KBM-7 (cell line): Measurements from ENCODE around the gene IL13RA1.
"Not testable (repeated sequence)": the region's sequence is repeated elsewhere in the genome, so short reads cannot be mapped to it uniquely, and the experiment has no call there.

Source experiments
- DNase-seq: peaks from one replicate; pipeline ENCODE4 v3.0.0-alpha.2; 2015
- in situ Hi-C: fragments of 300-500 bp; cut with MboI; formaldehyde crosslinking; loops from 2 replicates; pipeline ENCODE4 v1.14.3; 2020; ENCODE audit warnings: low sequenced_read_pairs, low pct_unique_long_range_greater_than_20kb, mixed read lengths

IL13RA1 gene

DNA sequence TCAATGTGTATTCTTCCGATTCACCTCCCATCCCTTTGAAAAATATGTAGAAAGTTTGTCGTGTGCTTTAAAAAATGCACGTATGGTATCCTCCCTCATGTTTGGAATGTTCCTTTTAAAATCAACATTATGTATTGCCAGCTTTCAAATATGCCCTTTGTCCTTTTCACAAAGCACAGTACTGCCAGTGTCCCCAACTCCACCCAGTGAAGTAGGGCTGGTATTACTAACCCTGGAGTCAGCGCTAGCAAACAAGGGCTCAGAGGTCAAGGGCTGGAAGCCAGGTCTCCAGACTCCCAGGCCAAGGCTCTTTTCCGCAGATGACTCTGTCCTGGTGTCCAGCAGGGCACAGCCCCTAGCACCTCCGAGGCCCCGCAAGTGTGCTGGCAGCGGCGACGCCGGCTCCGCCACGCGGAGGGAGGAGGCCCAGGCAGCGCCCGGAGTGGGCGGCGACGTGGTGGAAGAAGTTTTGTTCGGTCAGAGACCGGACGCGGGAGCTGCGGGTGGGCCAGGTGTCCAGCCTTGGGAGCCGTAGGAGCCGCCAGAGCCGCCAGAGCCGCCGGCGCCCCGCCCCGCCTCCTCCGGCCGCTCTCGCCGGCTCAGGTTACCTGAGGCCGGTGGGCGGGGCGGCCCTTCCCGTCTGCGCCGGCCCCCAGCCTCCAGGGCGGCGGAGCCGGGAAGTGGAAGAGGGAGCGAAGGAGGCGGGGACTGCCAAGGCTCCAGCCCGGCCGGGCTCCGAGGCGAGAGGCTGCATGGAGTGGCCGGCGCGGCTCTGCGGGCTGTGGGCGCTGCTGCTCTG lies at the start of gene IL13RA1:
TSS of gene IL13RA1 (plus strand) at position 720 of the 799 bp plus-strand sequence. CDS start at position 753, 33 bp downstream.
- DNase-seq: peak; percentile 88
- in situ Hi-C loops: no loop called here

DNA sequence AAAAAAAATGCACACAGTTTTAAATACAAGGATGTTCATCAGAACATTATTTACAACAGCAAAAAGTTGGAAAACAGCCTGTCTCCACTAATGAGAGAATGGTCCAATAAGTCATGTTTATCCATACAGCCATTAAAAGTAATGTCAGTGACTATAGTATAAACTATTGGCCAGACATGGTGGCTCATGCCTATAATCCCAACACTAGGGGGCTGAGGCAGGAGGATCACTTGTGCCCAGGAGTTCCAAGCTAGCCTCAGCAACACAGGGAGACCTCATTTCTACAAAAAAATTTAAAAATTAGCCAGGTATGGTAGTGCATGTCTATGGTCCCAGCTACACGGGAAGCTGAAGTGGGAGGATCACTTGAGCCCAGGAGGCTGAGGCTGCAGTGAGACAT lies 48.1 kb upstream of the IL13RA1 start:
- DNase-seq: no peak
- in situ Hi-C loops: no loop called here

DNA sequence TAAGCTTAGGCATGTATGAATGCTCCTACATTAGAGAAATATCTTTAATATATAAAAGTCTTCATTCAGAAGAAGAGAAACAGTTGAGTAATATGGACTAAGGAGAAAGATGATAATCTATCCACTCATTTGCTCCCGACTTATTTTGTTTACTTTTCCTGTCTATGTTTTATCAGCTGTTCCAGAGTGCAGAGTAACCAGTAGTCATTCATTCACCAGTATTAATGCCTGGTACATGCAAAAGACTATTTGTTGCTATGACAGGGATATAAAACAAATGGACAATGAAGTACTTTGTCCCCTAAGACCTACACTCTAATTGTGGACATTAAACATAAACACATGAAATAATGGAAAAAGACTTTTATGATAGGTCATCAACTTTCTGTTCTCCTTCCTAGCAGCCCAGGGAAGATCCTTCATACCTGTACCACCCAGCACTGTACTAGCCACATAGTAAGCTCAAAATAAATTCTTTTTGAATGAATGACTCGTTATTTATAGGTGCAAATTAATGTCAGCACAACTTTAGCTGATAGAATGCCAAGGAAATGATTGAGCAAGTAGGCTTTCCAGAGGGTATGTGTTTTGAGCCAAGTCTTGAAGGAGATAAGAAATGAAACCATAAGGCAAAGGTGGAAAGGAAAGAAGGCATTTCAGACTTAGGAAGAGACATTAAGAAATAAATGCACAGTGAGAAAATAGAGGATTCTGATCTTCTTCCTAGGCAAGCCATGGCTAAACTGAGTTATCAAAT lies 45.0 kb upstream of the IL13RA1 start:
- in situ Hi-C loops: no loop called here
- DNase-seq: no peak

DNA sequence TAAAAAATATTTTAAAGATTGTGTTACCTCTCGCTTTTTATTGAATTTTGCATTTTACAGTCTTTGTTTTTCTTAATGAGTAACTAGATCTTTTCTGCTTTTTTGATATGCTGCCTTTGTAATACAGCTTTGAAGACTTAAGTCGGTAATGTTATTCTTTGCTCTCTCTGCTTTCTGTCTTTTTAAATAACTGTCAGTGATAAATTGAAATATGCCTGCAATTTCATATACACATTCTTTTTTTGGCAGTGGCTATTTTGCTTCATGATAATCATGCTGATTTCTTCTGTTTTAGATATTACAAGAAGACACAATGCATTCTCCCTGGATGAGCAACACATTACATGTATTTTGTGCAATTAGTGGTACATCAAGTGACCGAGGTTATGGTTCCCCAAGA lies 42.0 kb upstream of the IL13RA1 start:
- no peak for DNase-seq
- in situ Hi-C loops: no loop called here

DNA sequence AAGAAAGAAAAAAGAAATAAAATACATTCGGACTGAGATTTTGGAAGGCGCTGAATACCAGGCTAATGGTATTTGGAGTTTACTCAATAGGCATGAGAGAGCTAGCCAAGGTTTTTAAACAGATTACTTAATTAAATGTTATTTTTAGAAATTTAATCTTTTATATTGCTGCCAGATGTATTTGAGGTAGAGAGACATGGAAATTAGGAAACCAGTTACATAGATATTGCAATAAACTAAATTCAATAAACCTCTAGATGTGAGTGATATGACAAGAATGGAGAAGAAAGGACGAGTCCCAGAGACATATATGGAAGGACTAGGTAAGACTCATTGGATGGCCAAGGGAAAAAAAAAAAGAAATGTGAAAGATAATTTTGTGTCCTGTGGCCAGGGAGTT lies 38.5 kb upstream of the IL13RA1 start:
- in situ Hi-C loops: no loop called here
- DNase-seq: no peak

DNA sequence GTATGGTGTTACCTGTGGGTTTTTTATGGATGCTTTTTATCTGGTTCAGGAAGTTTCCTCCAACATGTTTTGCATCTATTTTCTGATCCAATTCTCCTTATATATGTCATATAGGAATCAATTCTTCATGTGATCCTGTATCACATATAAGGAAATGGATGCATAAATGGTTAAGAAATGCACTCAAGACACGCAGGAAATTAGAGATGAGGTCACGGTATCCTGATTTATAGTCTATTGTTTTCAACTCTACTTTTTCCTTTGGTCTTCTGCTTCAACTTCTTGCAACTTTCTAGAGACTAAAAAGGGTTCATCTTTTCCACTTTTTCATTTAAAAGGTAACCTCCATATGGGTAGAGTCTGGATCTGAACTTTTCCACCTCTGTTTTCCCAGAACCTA lies 33.6 kb upstream of the IL13RA1 start:
- in situ Hi-C loops: no loop called here
- DNase-seq: no peak

DNA sequence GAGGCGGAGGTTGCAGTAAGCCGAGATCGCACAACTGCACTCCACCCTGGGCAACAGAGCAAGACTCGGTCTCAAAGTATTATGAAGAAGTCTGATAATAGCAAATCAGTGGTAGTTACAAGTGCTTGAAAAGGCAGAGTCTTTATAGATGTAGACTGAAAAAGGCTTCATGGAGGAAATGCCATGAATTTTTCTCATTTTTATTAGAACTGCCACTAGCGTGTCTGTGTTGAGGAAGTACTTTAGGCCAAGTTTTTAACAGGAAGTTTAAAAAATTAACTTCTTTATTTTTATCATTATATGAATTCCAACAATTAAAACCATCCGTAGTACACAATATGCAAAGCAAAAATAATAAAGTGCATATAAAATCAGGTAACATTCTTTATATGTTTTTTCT lies 32.8 kb upstream of the IL13RA1 start:
- in situ Hi-C loops: no loop called here
- DNase-seq: no peak

DNA sequence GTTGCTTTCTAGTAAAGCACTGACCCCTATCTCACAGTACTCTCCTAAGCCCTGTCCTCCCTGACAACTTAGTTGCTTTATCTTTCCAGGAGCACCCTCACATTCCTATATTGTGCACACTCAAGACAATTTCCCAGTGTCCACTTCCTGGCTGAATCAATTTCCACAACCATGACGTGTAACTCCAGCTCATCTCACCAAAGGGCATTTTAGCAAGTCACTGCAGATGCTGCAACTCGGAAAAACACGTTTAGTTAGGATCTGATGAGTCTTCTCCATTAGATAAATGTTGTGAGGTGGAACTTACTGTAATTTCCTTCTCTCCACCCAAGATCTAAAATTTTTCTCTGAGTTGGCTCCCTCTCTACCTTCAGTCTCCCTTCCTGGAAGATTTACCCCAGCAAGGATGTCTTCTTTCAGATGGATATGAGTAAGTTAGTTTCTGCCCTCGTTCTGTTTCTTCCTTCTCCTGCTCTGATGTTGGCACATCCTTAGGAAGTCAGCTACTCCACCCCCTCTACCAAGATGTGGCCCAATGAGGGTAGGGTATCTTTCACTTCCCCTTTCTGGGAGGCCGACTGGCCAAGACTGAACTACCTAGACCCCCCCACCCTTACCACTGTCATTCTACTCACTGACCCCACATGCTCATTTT lies 28.8 kb upstream of the IL13RA1 start:
- DNase-seq: peak; percentile 82
- in situ Hi-C loops: no loop called here

DNA sequence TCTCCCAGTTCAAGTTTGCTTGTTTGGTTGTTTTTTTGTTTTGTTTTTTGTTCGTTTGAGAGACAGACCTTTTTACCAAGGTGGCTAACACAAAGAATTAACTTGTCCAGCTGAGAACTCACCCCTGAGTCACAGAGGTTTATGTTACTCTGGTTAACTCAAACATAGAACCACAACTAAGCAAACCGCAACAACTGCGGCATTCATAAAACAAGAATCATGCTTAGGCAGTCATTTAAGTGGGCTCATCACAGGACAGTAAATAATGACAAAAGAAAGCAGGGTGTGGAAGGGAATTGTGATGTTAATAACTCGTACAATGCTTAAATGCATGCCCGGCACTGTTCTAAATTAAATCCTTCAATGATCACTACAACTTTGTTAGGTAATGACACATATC lies 24.7 kb upstream of the IL13RA1 start:
- DNase-seq: no peak
- in situ Hi-C loops: no loop called here

DNA sequence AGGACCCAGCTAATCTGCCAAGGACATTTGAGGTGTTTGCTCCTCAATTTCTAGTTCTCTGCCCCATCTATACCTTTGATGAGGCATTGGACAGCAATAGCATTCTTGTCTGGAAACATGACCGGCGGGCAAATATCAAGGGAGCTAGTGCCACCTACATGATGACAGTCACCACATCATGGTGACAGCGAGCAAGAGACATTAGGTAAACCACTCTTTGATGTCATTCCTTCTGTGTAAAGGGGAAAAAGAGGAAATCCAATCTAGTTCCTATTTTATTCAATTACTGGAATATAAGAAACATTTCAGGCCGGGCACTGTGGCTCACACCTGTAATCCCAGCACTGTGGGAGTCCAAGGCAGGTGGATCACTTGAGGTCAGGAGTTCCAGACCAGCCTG lies 20.7 kb upstream of the IL13RA1 start:
- no peak for DNase-seq
- in situ Hi-C loops: no loop called here

DNA sequence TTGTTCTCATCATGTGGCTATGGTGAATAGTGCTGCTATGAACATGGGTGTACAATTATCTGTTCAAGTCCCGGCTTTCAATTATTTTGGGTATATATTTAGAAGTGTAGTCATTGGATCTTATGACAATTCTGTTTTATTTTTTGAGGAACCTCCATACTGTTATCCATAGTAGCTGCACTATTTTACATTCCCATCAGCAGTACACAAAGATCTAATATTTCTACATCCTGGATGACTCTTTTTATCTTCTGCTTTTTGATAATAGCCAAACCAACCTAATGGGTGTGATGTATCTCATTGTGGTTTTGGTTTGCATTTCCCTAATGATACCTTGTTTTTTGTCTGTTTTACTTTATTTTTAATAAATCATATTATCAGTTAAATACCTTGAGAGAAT lies 12.9 kb upstream of the IL13RA1 start:
- DNase-seq: no peak
- in situ Hi-C loops: no loop called here

DNA sequence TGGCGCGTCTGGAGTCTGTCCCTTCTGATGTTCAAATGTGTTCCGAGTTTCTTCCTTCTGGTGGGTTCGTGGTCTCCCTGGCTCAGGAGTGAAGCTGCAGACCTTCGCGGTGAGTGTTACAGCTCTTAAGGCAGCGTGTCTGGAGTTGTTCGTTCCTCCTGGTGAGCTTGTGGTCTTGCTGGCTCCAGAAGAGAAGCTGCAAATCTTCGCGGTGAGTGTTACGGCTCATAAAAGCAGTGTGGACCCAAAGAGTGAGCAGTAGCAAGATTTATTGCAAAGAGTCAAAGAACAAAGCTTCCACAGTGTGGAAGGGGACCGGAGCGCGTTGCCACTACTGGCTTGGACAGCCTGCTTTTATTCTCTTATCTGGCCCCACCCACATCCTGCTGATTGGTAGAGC lies 11.5 kb upstream of the IL13RA1 start:
- DNase-seq: peak; percentile 63
- in situ Hi-C loops: not testable (repeated sequence)

DNA sequence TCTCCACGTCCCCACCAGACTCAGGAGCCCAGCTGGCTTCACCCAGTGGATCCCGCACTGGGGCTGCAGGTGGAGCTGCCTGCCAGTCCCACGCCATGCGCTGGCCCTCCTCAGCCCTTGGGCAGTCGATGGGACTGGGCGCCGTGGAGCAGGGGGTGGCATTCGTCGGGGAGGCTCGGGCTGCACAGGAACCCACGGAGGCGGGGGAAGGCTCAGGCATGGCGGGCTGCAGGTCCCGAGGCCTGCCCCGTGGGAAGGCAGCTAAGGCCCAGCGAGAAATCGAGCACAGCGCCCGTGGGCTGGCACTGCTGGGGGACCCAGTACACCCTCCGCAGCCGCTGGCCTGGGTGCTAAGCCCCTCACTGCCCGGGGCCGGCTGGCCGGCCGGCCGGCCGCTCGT lies 10.6 kb upstream of the IL13RA1 start:
- in situ Hi-C loops, DNase-seq: not testable (repeated sequence)

DNA sequence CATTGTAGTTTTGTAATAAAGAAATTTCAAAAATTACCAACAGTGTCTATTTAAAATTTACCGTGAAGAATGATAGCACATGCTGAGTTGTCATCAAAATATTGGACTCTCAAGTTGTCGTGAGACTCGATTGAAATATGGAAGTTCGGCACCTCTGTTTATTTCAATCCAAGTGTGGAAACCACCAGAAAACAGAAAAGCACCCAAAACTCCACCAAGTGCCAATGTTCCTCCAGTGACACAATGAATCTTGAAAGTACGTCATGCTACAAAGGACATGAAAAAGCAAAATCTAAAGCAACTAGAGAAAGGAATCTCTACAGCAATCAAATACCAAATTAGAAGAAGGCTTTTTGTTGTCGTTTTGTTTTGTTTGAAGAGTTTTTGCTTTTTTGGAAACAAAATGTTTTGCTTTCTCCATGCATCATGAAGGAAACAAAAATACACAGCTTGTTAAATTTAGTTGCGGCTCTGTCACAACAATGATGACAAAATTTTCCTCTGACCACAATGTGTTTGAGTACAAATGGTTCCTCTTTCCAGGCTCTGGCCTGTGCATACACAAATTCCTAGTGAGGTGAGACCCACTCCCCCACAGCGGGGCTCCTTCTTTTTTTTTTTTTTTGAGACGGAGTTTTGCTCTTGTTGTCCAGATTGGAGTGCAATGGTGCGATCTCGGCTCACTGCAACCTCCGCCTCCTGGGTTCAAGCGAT lies 9.6 kb upstream of the IL13RA1 start:
- DNase-seq: peak; percentile 91
- in situ Hi-C loops: no loop called here

DNA sequence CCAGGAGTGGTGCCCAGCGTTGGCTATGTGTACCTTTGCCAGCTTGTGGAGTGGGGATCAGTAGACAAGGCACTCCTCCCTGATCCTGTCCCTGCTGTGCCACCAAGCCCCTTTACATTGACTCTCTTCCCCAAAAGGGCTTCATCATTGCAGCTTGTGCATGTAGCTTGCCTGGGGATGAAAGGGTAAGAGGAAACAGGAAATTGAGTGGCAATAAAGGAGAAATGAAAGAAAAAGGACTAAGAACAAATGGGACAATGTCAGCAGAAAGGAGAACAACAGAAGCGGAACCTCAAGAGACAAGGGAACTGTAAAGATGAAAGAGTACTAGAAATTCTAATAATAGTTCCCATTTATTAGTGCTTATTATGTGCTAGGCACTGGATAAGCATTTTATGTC lies 8.7 kb upstream of the IL13RA1 start:
- in situ Hi-C loops: no loop called here
- peak; percentile 92 for DNase-seq

DNA sequence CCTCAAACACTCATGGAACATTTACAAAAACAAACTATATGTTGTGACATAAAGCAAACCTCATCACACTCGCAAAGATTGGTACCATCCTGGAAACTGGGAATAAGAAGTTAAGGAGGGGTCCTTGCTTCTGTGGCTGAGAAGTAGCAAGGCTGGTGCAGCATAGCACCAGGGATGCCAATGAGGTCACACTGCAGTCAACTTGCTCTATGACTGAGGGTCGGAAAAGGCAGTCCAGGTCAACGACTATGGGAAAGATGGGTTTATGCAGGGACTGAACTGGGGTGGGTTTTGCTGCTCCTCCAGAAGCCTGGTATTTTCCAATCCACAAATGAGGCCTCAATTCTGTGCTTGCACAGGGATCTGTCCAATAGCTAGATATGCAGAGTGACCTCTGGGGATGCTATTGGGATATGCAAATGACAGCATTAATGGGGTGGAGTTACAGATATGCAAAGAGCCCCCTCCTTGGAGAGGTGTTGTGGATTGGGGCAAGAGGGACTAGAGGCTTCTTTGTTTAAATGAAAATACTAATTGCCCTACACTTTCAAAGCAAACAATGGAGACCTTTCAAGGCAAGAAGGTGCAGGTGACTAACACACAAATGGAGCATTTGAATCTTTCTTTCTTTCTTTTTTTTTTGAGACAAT lies 7.2 kb upstream of the IL13RA1 start:
- in situ Hi-C loops: no loop called here

DNA sequence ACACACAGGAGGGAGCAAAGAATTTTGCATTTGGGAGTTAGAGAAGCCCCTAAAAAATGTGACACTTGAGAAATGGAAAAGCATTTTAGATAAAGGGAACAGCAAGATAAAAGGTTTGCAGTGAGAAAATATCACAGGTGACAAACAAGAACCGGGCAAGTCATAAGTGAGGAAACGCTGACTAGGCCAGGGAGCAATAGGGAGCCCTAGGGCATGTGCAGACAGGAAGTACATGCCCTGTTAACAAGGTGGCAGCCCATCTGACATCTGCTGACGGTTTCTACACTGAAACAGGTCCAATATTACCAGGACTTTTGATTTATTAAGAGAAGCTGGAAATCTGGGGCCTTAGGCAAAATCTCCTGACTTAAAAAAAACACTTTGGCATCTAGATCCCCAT lies 4.0 kb upstream of the IL13RA1 start:
- DNase-seq: no peak
- in situ Hi-C loops: no loop called here

More for the DNA sequence above, 7.2 kb upstream of the IL13RA1 start:
- DNase-seq: no peak

DNA sequence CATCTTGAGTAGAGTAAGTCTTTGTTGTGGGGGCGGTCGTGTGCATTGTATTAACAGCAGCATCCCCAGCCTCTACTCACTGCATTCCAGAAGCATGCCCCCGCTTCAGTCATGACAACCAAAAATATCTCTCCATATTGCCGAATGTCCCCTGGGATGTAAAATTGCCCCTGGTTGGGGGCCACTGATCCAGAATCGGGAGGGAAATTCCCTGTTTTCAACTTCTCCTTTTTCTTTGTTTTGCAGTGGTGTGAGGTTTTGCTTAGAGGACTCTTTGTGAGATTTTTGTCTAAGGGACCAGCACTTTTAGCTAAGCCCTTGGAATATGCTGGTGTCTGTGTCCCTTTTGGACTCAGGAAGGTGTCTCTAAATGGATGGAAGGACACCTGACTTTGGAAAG lies 3.0 kb upstream of the IL13RA1 start:
- DNase-seq: no peak
- in situ Hi-C loops: no loop called here

DNA sequence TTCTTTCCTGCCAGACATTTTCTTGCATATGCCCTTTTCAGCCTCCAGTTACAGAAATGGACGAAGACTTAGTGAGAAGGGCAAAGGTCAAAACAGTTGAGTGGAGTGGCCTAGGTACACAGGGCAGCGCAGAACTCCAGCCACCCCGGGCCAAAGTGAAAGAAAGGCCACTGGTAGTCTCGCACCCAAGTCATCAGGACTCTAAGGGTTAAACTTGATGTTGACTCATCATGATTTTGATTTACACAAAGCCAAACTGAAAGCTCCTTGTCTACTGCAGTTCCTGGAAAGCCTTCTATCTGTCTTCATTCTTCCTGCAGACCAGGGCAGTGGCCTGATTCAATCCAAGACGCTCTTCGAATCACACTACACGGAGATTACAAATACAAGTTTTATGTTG lies 2.6 kb upstream of the IL13RA1 start:
- in situ Hi-C loops: no loop called here
- no peak for DNase-seq
